Measurements from ENCODE around the gene MMRN2. TPM values are rescaled to one million over a fixed set of nuclear protein-coding genes. Genes with fewer than 3 reads are reported as not detected.

The MMRN2 gene
- total RNA-seq, 2 experiments from 2014 or later, result not detected

- Mint-ChIP-seq H3K4me3 (no peak overlapping the region), H3K4me1 (no peaks in the 10 kb centered on the region), H3K27ac (no peak overlapping the region), H3K27me3 (no peaks in the 10 kb centered on the region), H3K9me3 (ENCODE audit: low read depth) (no peaks in the 10 kb centered on the region), H3K36me3 (peaks cover 3% of the 10 kb centered on the region)
- peak; percentile 58 for DNase-seq
- CTCF ChIA-PET, result interaction anchor here (1.1 to 2.9 kb wide), 14 partner anchors 10 to 500 kb away, joined by 3 to 12 read pairs (median 3); no protein-coding TSS in a partner anchor
- peak; percentile 68 for ATAC-seq
Observed at GRCh38 chr10:86899670-86900276, 57.6 kb downstream of the MMRN2 start.

DNA sequence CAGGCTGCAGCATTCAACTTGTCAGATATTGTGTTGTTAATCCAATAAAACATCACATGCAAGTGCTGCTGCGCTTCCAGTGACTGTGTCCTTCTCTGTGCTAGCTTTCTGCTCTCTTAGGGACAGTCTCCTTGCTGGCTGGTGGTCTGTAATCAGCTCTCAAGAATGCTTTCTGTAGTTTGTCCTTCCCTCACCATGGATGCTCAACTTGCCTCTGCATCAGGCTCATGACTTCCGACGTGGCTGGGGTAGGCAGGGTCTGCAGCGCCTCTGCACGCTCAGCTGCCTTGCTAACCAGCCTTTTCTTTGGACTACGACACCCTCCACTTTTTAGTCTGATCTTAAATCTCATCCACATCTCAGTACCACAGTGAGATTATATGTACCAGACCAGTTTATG, 58.3 kb downstream of the MMRN2 start:
- no peak overlapping the region for H3K27ac Mint-ChIP-seq
- no peaks in the 10 kb centered on the region for H3K9me3 Mint-ChIP-seq (ENCODE audit: low read depth)
- no peak overlapping the region for H3K4me3 Mint-ChIP-seq
- CTCF ChIA-PET, result interaction anchor here (1.1 to 2.9 kb wide), 10 partner anchors 10 to 211 kb away, joined by 3 to 12 read pairs (median 4); no protein-coding TSS in a partner anchor
- H3K4me1 Mint-ChIP-seq, result no peaks in the 10 kb centered on the region
- DNase-seq (no peak), ATAC-seq (no peak)
- peaks cover 3% of the 10 kb centered on the region for H3K36me3 Mint-ChIP-seq
- no peaks in the 10 kb centered on the region for H3K27me3 Mint-ChIP-seq

GRCh38 chr10:86898511-86898910, 58.9 kb downstream of the MMRN2 start:
- Mint-ChIP-seq H3K36me3 (peaks cover 6% of the 10 kb centered on the region), H3K4me3 (no peak overlapping the region), H3K27ac (no peak overlapping the region), H3K4me1 (no peaks in the 10 kb centered on the region), H3K27me3 (no peaks in the 10 kb centered on the region), H3K9me3 (ENCODE audit: low read depth) (no peaks in the 10 kb centered on the region)
- no peak for ATAC-seq
- CTCF ChIA-PET, result interaction anchor here (1.3 to 2.9 kb wide), 4 partner anchors 10 to 211 kb away, joined by 4 to 12 read pairs (median 6); no protein-coding TSS in a partner anchor
- DNase-seq, result no peak

DNA sequence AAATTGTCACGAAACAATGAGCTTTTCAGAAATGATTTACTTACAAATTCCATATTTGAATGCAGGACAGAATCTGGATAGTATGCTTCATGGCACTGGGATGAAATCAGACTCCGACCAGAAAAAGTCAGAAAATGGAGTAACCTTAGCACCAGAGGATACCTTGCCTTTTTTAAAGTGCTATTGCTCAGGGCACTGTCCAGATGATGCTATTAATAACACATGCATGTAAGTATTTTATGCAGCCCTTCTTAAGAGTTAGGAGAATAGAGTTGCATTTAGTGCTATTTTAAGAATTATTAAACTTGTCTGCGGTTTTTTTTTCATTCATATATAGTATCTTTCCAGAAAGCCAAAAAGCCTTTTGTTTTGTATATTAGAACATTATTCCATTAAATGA, 67.4 kb downstream of the MMRN2 start:
- Mint-ChIP-seq H3K27me3 (no peaks in the 10 kb centered on the region), H3K27ac (no peak overlapping the region), H3K4me3 (no peak overlapping the region), H3K36me3 (peaks cover 8% of the 10 kb centered on the region), H3K4me1 (peaks cover 16% of the 10 kb centered on the region), H3K9me3 (ENCODE audit: low read depth) (no peaks in the 10 kb centered on the region)
- ATAC-seq (no peak), DNase-seq (no peak)
- CTCF ChIA-PET, result interaction anchor here (1.1 kb wide), 1 partner anchor 49 kb away, joined by 4 read pairs; no protein-coding TSS in a partner anchor

GRCh38 chr10:86888585-86889381, 68.6 kb downstream of the MMRN2 start:
- H3K27me3 Mint-ChIP-seq, result no peaks in the 10 kb centered on the region
- ATAC-seq (peak; percentile 94), DNase-seq (no peak)
- H3K27ac Mint-ChIP-seq, result peak overlapping the region; percentile 75
- peaks cover 16% of the 10 kb centered on the region for H3K4me1 Mint-ChIP-seq
- peaks cover 7% of the 10 kb centered on the region for H3K36me3 Mint-ChIP-seq
- CTCF ChIA-PET, result interaction anchor here (0.8 to 2.0 kb wide), 4 partner anchors 10 to 206 kb away, joined by 3 to 5 read pairs (median 4); no protein-coding TSS in a partner anchor
- H3K4me3 Mint-ChIP-seq, result peak overlapping the region; percentile 39
- no peaks in the 10 kb centered on the region for H3K9me3 Mint-ChIP-seq (ENCODE audit: low read depth)

Other genes with a start within 250 kb of the MMRN2 start
- 10 to 100 TPM; 17.1 to 19.5 TPM for gene BMPR1A, start 201.0 kb downstream of the MMRN2 start, total RNA-seq
- not detected for gene SNCG, start 984 bp upstream of the MMRN2 start, total RNA-seq
- gene ADIRF, start 10.9 kb upstream of the MMRN2 start, total RNA-seq, result not detected
- not detected for gene FAM25A, start 62.7 kb upstream of the MMRN2 start, total RNA-seq
- gene GLUD1, start 137.2 kb upstream of the MMRN2 start, total RNA-seq, result 100 to 1,000 TPM in 1 of 2 experiments, 10 to 100 TPM in 1; 85.8 to 111 TPM
- 10 to 100 TPM; 31.1 to 36.4 TPM for gene SHLD2, start 137.6 kb upstream of the MMRN2 start, total RNA-seq